Esophagus mucosa (tissue), 1 donor: ENCODE data around the gene EGR2. TPM values are rescaled to one million over a fixed set of nuclear protein-coding genes. Genes with fewer than 3 reads are reported as not detected.
"Not testable (repeated sequence)": the region's sequence is repeated elsewhere in the genome, so short reads cannot be mapped to it uniquely, and the experiment has no call there.

Source experiments
- ATAC-seq: fragments of 200-7000 bp; cut with Tn5 transposase; one replicate; pipeline ENCODE4 v1.9.1; 2020
- total RNA-seq: library from RNA; stranded (reverse); gene quantifications from one replicate; pipeline ENCODE4 v1.2.4, GENCODE V29; 2023
- donor health status: DM: yes; HTN: yes; CAD: no.

Gene EGR2
- total RNA-seq, 1 donor from 2014 or later: 0.96 TPM

DNA sequence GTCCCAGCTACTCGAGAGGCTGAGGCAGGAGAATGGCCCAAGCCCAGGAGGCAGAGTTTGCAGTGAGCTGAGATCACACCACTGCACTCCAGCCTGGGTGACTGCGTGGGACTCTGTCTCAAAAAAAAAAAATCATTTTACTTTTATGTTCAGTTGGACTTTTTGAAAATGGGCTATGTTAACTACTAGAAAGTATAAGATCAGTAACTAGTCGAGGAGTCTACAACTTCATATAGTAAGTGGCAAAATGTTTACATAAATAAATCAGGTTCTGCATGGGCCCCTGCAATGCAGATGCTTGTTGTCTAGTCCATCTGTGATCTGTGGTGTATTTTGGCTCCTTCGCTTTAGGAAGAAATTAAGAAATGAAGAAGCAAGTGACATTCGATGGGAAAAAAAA lies 23.9 kb downstream of the EGR2 start:
- ATAC-seq: no peak

DNA sequence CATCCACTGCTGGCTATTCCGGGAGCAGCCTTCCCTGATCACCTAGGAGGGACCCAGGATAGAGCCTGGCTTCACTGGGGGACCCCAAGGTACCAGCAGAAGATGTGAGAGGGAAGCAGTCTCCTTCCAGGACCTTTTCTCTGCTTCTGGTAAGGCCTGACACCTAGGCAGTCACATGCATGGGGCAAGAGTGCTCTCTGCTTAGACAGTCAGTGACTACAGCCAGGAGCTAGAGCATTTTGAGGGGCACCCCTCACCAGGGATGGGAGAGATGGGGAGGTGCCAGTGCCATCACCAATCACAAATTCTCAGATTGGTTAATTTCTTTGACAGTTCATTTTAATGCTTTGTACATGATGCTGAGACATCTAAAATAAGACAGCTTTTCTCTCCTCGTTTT lies 25.6 kb downstream of the EGR2 start:
- no peak for ATAC-seq

DNA sequence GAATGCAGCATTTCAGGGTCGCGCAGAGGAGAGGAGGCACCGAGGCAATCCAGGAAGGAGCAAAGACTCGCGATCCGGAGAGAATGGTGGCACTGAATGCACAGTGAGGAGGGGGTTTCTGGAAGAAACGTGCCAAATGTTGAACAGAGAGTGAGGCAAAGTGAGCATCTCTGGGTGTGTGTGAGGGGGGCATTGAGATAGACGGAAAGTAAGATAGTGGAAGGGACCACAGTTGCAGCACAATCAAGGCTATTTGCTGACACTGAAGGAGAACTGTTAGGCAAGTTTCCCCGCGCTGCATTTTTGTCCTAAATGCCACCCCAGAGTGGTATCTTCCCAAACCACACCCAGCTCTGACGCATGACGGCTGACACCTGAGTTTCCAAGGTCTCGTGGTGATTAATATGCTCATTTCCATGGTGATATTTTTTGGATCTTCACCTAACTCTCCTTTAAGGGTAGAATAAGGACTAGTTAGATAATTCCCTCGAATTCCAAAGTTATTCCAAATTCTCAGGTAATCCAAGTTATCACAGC lies 26.1 kb downstream of the EGR2 start:
- ATAC-seq: no peak

- ATAC-seq: no peak
Measured at GRCh38 chr10:62788861-62789467, 27.2 kb downstream of the EGR2 start.

GRCh38 chr10:62788285-62788684 lies 27.9 kb downstream of the EGR2 start:
- ATAC-seq: not testable (repeated sequence)

GRCh38 chr10:62784537-62784936 lies 31.6 kb downstream of the EGR2 start:
- ATAC-seq: not testable (repeated sequence)

DNA sequence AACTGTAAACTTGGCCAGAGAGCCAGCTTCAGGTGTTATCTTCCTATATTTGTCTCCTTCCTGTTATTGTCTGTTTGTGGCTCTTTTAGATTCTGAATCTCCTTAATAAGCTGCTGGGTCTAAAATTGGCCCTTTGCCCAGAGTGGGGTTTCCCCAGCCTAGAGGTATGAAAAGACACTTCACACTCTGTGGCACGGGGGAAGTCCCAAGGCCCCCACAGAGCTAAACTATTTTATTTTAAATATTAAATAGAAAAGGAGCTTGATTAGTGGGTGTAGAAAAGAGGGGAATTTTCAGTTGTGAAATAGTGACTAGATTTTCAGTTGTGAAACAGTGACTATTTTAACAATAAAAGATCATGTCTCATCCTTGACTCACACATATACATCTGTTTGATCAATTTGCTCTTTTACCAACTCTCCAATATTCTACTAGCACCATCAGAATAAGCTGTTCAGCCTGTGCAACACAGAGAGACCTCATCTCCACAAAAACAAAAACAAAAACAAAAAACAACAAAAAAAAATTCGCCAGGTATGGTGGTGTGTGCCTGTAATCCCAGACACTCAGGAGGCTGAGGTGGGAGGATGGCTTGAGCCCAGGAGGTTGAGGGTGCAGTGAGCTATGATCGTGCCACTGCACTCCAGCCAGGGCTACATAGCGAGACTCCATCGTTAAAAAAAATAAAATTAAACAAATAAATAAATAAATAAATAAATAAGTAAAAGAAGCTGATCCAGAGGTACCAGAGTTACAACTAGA lies 36.5 kb downstream of the EGR2 start:
- no peak for ATAC-seq

DNA sequence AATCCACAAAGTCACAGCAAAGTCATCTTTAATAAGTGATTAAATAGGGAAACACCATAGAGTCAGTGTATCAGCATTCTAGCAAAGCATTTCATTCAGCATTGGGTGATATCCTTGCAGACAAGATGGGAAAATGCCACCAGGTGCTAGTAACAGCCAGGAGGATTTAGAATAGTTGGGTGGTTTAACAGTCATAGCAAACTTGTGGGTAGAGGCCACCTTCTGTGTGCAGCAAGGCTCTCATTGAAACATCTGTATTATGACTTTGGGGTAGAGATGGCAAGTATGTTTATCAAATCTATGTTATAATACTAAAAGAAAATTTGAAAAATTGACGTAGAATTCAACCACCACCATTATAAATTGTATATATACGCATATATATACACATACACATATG lies 38.0 kb downstream of the EGR2 start:
- no peak for ATAC-seq

- no peak for ATAC-seq
Measured at GRCh38 chr10:62772186-62772974, 43.8 kb downstream of the EGR2 start.

DNA sequence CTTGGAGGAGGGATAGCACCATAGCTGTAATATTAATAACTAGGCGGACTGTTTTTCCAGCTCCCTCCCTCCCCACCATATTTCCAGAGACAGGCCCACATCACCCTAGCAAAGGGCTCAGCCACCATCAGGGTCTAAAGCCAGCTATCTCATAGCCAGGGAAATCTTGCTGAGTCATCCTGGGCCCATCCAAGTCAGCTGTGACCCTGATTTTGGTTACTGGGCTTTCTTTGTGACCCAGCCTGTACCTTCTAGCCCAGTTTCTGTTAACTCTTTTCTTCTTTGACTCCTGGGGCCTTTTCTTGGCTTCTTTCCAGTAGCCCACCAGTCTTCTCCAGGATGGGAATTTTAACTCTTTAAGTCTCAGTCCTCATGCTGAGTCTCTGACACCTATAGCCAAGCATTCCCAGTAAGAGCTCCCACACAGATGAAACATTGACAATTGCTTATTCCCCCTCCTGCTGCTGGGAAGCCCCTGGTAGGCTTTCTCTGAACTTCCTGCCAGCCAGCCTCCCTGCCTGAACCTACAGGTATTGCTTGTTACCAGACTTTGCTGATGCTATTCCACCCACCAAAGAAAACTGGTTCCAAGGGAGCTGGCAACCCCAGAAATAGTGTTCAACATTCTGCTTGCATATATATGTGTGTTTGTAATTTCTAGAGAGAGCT lies 46.5 kb downstream of the EGR2 start:
- no peak for ATAC-seq

GRCh38 chr10:62766386-62766785 lies 49.8 kb downstream of the EGR2 start:
- no peak for ATAC-seq

GRCh38 chr10:62765726-62766125 lies 50.4 kb downstream of the EGR2 start:
- ATAC-seq: no peak

DNA sequence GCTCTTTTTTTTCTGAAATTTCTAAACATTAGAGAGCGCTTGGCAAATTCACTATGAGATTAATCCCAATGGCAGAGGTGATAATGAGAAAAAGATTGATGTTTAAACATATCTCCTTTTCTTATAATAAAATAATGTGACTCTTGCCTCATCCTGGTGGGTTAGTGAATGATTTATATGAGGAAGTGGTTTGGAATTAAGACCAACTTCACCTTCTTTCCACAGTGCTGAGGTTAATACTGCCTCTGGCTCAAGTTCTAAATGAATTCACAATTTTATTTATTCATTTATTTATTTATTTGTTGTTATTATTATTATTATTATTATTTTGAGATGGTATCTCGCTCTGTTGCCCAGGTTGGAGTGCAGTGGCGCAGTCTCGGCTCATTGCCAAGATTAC lies 52.2 kb downstream of the EGR2 start:
- no peak for ATAC-seq

GRCh38 chr10:62763155-62763554 lies 53.0 kb downstream of the EGR2 start:
- ATAC-seq: no peak

Other genes starting within 250 kb of the EGR2 start
- gene ADO, start 11.6 kb downstream of the EGR2 start, total RNA-seq: 10.0 TPM